ENCODE measurements around the gene DHRS13. TPM values are rescaled to one million over a fixed set of nuclear protein-coding genes. Genes with fewer than 3 reads are reported as not detected.

The DHRS13 gene
- total and polyA plus RNA-seq, 2 experiments from 2014 or later, result 35.4 to 40.9 TPM

DNA sequence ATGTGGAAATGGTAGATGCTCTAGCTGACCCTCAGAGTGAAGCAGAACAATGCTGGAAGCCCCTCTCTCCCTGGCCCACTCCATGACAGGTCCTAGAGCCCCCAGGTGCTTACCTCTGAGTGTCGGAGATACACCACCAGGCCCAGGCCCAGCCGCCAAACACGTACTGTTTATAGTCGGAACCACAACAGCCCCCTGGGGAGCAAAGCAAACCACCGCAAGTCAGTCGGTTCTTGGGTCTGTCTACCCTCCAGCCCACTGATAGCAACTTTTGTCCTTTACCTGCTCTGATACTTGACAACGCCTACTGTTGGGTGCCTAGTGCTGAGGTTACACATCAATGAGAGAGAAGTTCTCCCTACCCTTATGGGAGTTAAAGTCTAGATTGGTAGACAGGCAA, 14.0 kb downstream of the DHRS13 start:
- Histone ChIP-seq H3K27me3 (no peaks in the 10 kb centered on the region), H3K4me3 (no peak overlapping the region), H3K4me1 (ENCODE audit: low read depth) (peaks cover 5% of the 10 kb centered on the region), H3K27ac (no peak overlapping the region), H3K9me3 (ENCODE audit: low read depth) (no peaks in the 10 kb centered on the region), H3K36me3 (no peaks in the 10 kb centered on the region)
- DNase-seq (ENCODE audit: low read depth in 1 of 2, low spot score in 1 of 2), result no peak
- TF ChIP-seq, protein P1, sequence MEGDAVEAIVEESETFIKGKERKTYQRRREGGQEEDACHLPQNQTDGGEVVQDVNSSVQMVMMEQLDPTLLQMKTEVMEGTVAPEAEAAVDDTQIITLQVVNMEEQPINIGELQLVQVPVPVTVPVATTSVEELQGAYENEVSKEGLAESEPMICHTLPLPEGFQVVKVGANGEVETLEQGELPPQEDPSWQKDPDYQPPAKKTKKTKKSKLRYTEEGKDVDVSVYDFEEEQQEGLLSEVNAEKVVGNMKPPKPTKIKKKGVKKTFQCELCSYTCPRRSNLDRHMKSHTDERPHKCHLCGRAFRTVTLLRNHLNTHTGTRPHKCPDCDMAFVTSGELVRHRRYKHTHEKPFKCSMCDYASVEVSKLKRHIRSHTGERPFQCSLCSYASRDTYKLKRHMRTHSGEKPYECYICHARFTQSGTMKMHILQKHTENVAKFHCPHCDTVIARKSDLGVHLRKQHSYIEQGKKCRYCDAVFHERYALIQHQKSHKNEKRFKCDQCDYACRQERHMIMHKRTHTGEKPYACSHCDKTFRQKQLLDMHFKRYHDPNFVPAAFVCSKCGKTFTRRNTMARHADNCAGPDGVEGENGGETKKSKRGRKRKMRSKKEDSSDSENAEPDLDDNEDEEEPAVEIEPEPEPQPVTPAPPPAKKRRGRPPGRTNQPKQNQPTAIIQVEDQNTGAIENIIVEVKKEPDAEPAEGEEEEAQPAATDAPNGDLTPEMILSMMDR (IDR thresholded peaks at IDR 0.05; ENCODE audit: low read depth, low read length), result no peak

DNA sequence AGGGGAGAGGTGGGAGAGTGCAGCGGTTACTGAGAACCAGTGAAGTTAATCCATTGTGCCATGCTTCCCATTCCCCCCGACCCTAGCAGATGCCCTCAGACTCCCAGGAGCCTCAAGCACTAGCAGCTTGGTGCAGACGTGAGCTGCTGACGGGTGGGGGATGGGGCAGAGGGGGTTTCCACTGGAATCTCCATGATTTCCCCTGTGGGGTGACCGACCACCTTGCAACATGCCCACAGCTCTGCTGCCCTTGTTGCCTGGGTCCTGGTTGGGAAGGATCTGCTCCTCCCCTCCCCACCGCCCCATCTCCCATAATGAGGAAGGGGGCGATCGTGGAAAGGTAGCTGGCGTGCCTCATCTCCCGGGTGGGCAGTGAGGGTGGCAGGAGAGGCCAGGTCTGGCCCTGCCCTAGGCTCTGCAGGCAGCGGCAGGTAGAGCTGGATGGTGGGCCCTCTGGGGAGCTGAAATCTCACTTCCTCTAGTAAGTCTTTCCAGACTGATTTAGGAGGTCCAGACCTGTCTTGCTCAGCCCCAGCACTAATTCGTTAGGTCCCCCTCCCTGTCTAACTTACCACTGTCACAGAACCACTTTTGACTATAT, 14.9 kb downstream of the DHRS13 start:
- DNase-seq (ENCODE audit: low read depth in 1 of 2, low spot score in 1 of 2), result no peak
- peaks cover under 1% of the 10 kb centered on the region for H3K36me3 ChIP-seq
- no peak overlapping the region for H3K27ac ChIP-seq
- no peak overlapping the region for H3K4me3 ChIP-seq
- no peaks in the 10 kb centered on the region for H3K27me3 ChIP-seq
- H3K4me1 ChIP-seq (ENCODE audit: low read depth), result peaks cover 5% of the 10 kb centered on the region
- no peaks in the 10 kb centered on the region for H3K9me3 ChIP-seq (ENCODE audit: low read depth)
- TF ChIP-seq, protein P1 (IDR thresholded peaks at IDR 0.05; ENCODE audit: low read depth, low read length), result no peak

GRCh38 chr17:28885951-28886350, 16.9 kb downstream of the DHRS13 start:
- Histone ChIP-seq H3K4me1 (ENCODE audit: low read depth) (peaks cover 5% of the 10 kb centered on the region), H3K36me3 (peaks cover 17% of the 10 kb centered on the region), H3K4me3 (no peak overlapping the region), H3K27ac (no peak overlapping the region), H3K27me3 (no peaks in the 10 kb centered on the region), H3K9me3 (ENCODE audit: low read depth) (no peaks in the 10 kb centered on the region)
- TF ChIP-seq, protein P1 (IDR thresholded peaks at IDR 0.05; ENCODE audit: low read depth, low read length), result no peak
- DNase-seq (ENCODE audit: low read depth in 1 of 2, low spot score in 1 of 2), result no peak

GRCh38 chr17:28885363-28885762, 17.5 kb downstream of the DHRS13 start:
- no peaks in the 10 kb centered on the region for H3K27me3 ChIP-seq
- H3K4me3 ChIP-seq, result no peak overlapping the region
- H3K27ac ChIP-seq, result no peak overlapping the region
- no peaks in the 10 kb centered on the region for H3K9me3 ChIP-seq (ENCODE audit: low read depth)
- TF ChIP-seq, protein P1 (IDR thresholded peaks at IDR 0.05; ENCODE audit: low read depth, low read length), result no peak
- peaks cover 5% of the 10 kb centered on the region for H3K4me1 ChIP-seq (ENCODE audit: low read depth)
- DNase-seq (ENCODE audit: low read depth in 1 of 2, low spot score in 1 of 2), result no peak
- H3K36me3 ChIP-seq, result peaks cover 21% of the 10 kb centered on the region

GRCh38 chr17:28883967-28884702, 18.7 kb downstream of the DHRS13 start:
- peaks cover 29% of the 10 kb centered on the region for H3K36me3 ChIP-seq
- DNase-seq (ENCODE audit: low read depth in 1 of 2, low spot score in 1 of 2), result no peak
- TF ChIP-seq, protein P1 (IDR thresholded peaks at IDR 0.05; ENCODE audit: low read depth, low read length), result no peak
- H3K4me3 ChIP-seq, result no peak overlapping the region
- no peaks in the 10 kb centered on the region for H3K27me3 ChIP-seq
- no peaks in the 10 kb centered on the region for H3K9me3 ChIP-seq (ENCODE audit: low read depth)
- no peak overlapping the region for H3K27ac ChIP-seq
- H3K4me1 ChIP-seq (ENCODE audit: low read depth), result peaks cover 5% of the 10 kb centered on the region

Measured in cardiac muscle cell (in vitro differentiated cells and primary cell).